Neural cell (in vitro differentiated cells): ENCODE results near the gene SUMO3. TPM values are rescaled to one million over a fixed set of nuclear protein-coding genes. Genes with fewer than 3 reads are reported as not detected.

Experiments
- H2AFZ ChIP-seq: fragments of 200-600, 300-800 bp; sonication (generic), shearing (Covaris generic); 2 replicates; pipeline ENCODE4 v1.6.0; 2014; ENCODE audit warnings: low read depth, mild to moderate bottlenecking, antibody characterized with exemption, low read length, moderate library complexity
- H3F3A ChIP-seq: fragments of 200-600 bp; shearing (Covaris generic); 2 replicates; pipeline ENCODE4 v1.6.1; 2016; ENCODE audit warnings: mild to moderate bottlenecking, moderate library complexity, mixed read lengths, antibody characterized with exemption, low read length; ENCODE audit not compliant: insufficient read depth, poor library complexity, severe bottlenecking
- H3K27ac ChIP-seq: fragments of 200-600, 300-800 bp; sonication (generic), shearing (Covaris generic); 2 replicates; pipeline ENCODE4 v1.5.1; 2014; ENCODE audit warnings: mild to moderate bottlenecking, low read length, moderate library complexity
- H3K27me3 ChIP-seq: fragments of 300-800, 200-600 bp; sonication (generic), shearing (Covaris generic); 2 replicates; pipeline ENCODE4 v1.6.0; 2014; ENCODE audit warnings: mild to moderate bottlenecking, low read depth, low read length, moderate library complexity; ENCODE audit not compliant: insufficient read depth
- H3K36me3 ChIP-seq: fragments of 300-800, 200-600 bp; sonication (generic), shearing (Covaris generic); 2 replicates; pipeline ENCODE4 v1.5.1; 2014; ENCODE audit warnings: mild to moderate bottlenecking, antibody characterized with exemption, low read length, moderate library complexity; ENCODE audit not compliant: insufficient read depth
- H3K4me2 ChIP-seq: fragments of 300-800, 200-600 bp; sonication (generic), shearing (Covaris generic); 2 replicates; pipeline ENCODE4 v1.6.0; 2014; ENCODE audit warnings: mild to moderate bottlenecking, low read length
- H3K4me3 ChIP-seq: fragments of 300-800, 200-600 bp; sonication (generic), shearing (Covaris generic); 2 replicates; pipeline ENCODE4 v1.5.1; 2014; ENCODE audit warnings: mild to moderate bottlenecking, low read length, moderate library complexity
- H3K79me2 ChIP-seq: fragments of 200-600 bp; shearing (Covaris generic); replicated peaks from 2 replicates; pipeline ENCODE4 v1.6.0; 2014; ENCODE audit warnings: mild to moderate bottlenecking, low read length, moderate library complexity; ENCODE audit not compliant: insufficient read depth
- H3K9ac ChIP-seq: fragments of 300-800, 200-600 bp; sonication (generic), shearing (Covaris generic); 2 replicates; pipeline ENCODE4 v1.6.1; 2016; ENCODE audit warnings: mild to moderate bottlenecking, low read length, mixed read lengths
- H3K9me2 ChIP-seq: fragments of 200-600 bp; shearing (Covaris generic); 2 replicates; pipeline ENCODE4 v1.6.1; 2016; ENCODE audit warnings: mild to moderate bottlenecking, low read length, mixed read lengths; ENCODE audit not compliant: insufficient read depth
- H3K9me3 ChIP-seq: fragments of 200-600, 300-800 bp; sonication (generic), shearing (Covaris generic); 2 replicates; pipeline ENCODE4 v1.6.1; 2016; ENCODE audit warnings: mild to moderate bottlenecking, mixed run types, low read length, moderate library complexity, mixed read lengths
- H4K20me1 ChIP-seq: fragments of 200-600 bp; shearing (Covaris generic); 2 replicates; pipeline ENCODE4 v1.6.1; 2016; ENCODE audit warnings: mild to moderate bottlenecking, mixed run types; ENCODE audit not compliant: insufficient read depth
- EP300 ChIP-seq: fragments of 450-650 bp; conservative IDR thresholded peaks from 2 replicates; pipeline ENCODE4 v1.6.1; 2014; ENCODE audit warnings: antibody characterized with exemption, mild to moderate bottlenecking, moderate library complexity; ENCODE audit not compliant: poor library complexity, severe bottlenecking
- EZH2 ChIP-seq: fragments of 200-600, 300-800 bp; shearing (Covaris generic), sonication (generic); IDR thresholded peaks from 2 replicates; pipeline ENCODE4 v1.6.1; 2014; ENCODE audit warnings: antibody characterized with exemption, low read length, borderline replicate concordance, mild to moderate bottlenecking; ENCODE audit not compliant: insufficient read depth, poor library complexity, severe bottlenecking
- MXI1 ChIP-seq: fragments of 450-650 bp; conservative IDR thresholded peaks from 2 replicates; pipeline ENCODE4 v1.6.1; 2014; ENCODE audit warnings: antibody characterized with exemption, mild to moderate bottlenecking; ENCODE audit not compliant: poor library complexity, severe bottlenecking
- POLR2AphosphoS5 ChIP-seq: IDR thresholded peaks from 2 replicates; pipeline ENCODE4 v1.6.1; 2012
- RAD21 ChIP-seq: fragments of 450-650 bp; conservative IDR thresholded peaks from 2 replicates; pipeline ENCODE4 v1.6.1; 2014; ENCODE audit warnings: antibody characterized with exemption, mild to moderate bottlenecking, moderate library complexity
- SMC3 ChIP-seq: fragments of 450-650 bp; conservative IDR thresholded peaks from 2 replicates; pipeline ENCODE4 v1.6.1; 2014; ENCODE audit warnings: antibody characterized with exemption, mild to moderate bottlenecking, moderate library complexity; ENCODE audit not compliant: poor library complexity
- TAF1 ChIP-seq: IDR thresholded peaks from 2 replicates; pipeline ENCODE4 v1.6.1; 2012; ENCODE audit warnings: low read depth
- polyA plus RNA-seq: library from polyadenylated mRNA; depleted of rRNA; stranded (reverse); fragments of >200 nt; gene quantifications from 2 replicates; pipeline ENCODE4 v1.2.3, GENCODE V29; 2014
- TF ChIP-seq, protein P1 (sequence below): IDR thresholded peaks from 2 replicates; pipeline ENCODE4 v1.6.1; 2012; ENCODE audit warnings: borderline replicate concordance
- TF ChIP-seq, protein P2 (sequence below): fragments of 450-650 bp; IDR thresholded peaks from 2 replicates; pipeline ENCODE4 v1.5.1; 2014; ENCODE audit warnings: antibody characterized with exemption, mild to moderate bottlenecking, moderate library complexity; ENCODE audit not compliant: poor library complexity, severe bottlenecking

The SUMO3 gene
- polyA plus RNA-seq, 1 donor from 2014 or later = 113 TPM

DNA sequence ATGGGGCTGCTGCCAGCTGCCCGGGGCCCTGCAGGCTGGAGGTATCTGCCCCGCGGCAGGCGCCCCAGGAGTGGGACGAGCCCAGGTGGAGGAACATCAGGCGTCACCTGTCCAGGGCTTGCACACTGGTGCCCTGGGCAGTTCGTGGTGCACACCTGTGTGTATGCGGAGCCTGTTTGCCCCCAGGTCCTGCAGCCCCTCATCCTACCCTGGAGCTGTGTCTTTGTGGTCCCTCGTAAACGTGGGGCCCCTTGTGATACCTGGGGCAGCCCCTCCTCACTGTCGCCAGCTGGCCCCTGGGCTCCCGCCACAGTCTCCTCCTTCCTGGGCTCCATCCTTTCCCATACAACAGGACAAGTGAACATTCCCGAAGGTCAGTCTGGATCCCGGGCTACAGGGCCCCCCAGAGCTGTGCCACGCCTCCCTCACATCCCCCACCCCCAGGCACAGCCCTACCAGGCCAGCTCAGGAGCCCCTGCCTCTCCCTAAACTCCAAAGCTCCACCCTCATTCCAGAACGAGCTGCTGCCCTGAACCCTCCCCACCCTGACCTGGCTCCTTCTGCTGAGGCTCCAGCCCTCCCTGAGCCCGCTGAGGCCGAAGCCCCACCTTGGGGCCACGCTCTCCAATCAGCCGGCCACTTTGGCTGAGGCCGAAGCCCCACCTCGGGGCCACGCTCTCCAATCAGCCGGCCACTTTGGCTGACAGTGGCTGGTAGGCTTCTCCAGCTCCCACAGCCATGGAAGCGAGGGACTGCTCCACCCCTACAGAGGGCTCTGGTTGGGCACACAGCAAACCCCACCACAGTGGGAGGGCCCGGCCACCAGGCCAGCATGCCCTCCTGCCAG is 58.9 kb downstream of the SUMO3 start:
- TF ChIP-seq SMC3 = no peak
- TF ChIP-seq, protein P1, sequence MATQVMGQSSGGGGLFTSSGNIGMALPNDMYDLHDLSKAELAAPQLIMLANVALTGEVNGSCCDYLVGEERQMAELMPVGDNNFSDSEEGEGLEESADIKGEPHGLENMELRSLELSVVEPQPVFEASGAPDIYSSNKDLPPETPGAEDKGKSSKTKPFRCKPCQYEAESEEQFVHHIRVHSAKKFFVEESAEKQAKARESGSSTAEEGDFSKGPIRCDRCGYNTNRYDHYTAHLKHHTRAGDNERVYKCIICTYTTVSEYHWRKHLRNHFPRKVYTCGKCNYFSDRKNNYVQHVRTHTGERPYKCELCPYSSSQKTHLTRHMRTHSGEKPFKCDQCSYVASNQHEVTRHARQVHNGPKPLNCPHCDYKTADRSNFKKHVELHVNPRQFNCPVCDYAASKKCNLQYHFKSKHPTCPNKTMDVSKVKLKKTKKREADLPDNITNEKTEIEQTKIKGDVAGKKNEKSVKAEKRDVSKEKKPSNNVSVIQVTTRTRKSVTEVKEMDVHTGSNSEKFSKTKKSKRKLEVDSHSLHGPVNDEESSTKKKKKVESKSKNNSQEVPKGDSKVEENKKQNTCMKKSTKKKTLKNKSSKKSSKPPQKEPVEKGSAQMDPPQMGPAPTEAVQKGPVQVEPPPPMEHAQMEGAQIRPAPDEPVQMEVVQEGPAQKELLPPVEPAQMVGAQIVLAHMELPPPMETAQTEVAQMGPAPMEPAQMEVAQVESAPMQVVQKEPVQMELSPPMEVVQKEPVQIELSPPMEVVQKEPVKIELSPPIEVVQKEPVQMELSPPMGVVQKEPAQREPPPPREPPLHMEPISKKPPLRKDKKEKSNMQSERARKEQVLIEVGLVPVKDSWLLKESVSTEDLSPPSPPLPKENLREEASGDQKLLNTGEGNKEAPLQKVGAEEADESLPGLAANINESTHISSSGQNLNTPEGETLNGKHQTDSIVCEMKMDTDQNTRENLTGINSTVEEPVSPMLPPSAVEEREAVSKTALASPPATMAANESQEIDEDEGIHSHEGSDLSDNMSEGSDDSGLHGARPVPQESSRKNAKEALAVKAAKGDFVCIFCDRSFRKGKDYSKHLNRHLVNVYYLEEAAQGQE = no peak
- TF ChIP-seq, protein P2, sequence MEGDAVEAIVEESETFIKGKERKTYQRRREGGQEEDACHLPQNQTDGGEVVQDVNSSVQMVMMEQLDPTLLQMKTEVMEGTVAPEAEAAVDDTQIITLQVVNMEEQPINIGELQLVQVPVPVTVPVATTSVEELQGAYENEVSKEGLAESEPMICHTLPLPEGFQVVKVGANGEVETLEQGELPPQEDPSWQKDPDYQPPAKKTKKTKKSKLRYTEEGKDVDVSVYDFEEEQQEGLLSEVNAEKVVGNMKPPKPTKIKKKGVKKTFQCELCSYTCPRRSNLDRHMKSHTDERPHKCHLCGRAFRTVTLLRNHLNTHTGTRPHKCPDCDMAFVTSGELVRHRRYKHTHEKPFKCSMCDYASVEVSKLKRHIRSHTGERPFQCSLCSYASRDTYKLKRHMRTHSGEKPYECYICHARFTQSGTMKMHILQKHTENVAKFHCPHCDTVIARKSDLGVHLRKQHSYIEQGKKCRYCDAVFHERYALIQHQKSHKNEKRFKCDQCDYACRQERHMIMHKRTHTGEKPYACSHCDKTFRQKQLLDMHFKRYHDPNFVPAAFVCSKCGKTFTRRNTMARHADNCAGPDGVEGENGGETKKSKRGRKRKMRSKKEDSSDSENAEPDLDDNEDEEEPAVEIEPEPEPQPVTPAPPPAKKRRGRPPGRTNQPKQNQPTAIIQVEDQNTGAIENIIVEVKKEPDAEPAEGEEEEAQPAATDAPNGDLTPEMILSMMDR = no peak
- TF ChIP-seq EZH2 = no peak
- no peak for TF ChIP-seq POLR2AphosphoS5
- no peak for TF ChIP-seq EP300
- no peak for TF ChIP-seq MXI1
- no peak for TF ChIP-seq TAF1
- TF ChIP-seq RAD21 = no peak
- no peaks in the 10 kb centered on the region for H4K20me1 ChIP-seq
- no peaks in the 10 kb centered on the region for H3K36me3 ChIP-seq
- H3K79me2 ChIP-seq = no peaks in the 10 kb centered on the region
- no peak overlapping the region for H2AFZ ChIP-seq
- no peaks in the 10 kb centered on the region for H3F3A ChIP-seq
- no peaks in the 10 kb centered on the region for H3K9me2 ChIP-seq
- H3K27ac ChIP-seq = no peak overlapping the region
- no peaks in the 10 kb centered on the region for H3K9me3 ChIP-seq
- H3K4me3 ChIP-seq = no peak overlapping the region
- H3K27me3 ChIP-seq = no peaks in the 10 kb centered on the region
- H3K4me2 ChIP-seq = no peak overlapping the region
- H3K9ac ChIP-seq = no peak overlapping the region

DNA sequence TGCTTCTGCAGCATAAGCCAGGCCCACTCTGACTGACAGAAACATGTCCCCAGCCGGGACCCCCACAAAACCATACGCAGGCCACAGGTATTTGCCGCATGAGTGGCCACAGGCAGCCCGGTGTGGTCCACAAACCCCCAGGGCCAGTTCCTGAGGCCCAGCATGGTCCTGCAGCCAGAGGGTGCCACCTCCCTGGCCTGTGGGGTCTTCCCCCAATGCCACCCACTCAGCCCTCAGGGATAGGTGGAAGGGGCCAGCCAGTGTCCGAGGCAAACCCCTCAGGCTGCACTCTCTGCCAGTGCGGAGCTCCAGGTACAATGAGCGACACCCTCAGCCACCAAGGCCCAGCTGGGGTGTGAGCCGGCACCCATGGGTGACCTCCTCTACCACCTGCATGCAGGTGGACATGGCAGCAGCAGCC is 59.7 kb downstream of the SUMO3 start:
- H3K9ac ChIP-seq = no peak overlapping the region
- no peaks in the 10 kb centered on the region for H3F3A ChIP-seq

More for the DNA sequence above, 59.7 kb downstream of the SUMO3 start:
- Histone ChIP-seq H2AFZ (no peak overlapping the region), H3K36me3 (no peaks in the 10 kb centered on the region), H3K79me2 (no peaks in the 10 kb centered on the region), H3K9me2 (no peaks in the 10 kb centered on the region), H3K4me2 (no peak overlapping the region), H3K4me3 (no peak overlapping the region), H3K27ac (no peak overlapping the region), H3K9me3 (no peaks in the 10 kb centered on the region), H3K27me3 (no peaks in the 10 kb centered on the region), H4K20me1 (no peaks in the 10 kb centered on the region)
- TF ChIP-seq TAF1 (no peak), EZH2 (no peak), POLR2AphosphoS5 (no peak), SMC3 (no peak), RAD21 (no peak), MXI1 (no peak), EP300 (no peak)
- TF ChIP-seq, protein P1 = no peak
- TF ChIP-seq, protein P2 = no peak
